ENCODE measurements around the gene CLEC3B.

The CLEC3B gene

GRCh38 chr3:45002139-45002660 lies 23.9 kb upstream of the CLEC3B start:
- no peak for DNase-seq (ENCODE audit: low read depth)
- H3K4me3 ChIP-seq (ENCODE audit: low read length), result no peak overlapping the region
- TF ChIP-seq CTCF (IDR thresholded peaks at IDR 0.05; ENCODE audit: insufficient read depth, low read depth, low read length, missing control alignments), result no peak

DNA sequence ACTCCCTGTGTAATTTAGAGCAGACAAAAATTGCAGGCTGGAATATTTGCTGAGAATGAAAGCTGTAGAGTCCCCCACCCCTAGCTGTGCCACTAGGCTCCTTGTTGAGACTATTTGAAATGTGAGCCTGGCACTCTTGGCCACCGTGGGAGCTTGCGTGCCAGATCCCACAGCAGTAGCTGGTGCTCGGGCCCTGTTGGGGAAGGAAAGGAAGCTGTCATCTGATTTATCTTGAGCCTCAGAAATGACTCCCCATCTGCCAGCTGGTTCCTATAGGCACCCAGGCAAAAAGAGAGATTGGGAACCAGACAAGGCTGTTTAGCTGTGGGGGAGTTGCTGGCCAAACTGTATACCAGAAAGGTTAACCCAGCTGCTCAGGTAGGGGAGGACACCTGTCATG lies 23.4 kb upstream of the CLEC3B start:
- no peak for DNase-seq (ENCODE audit: low read depth)
- no peak overlapping the region for H3K4me3 ChIP-seq (ENCODE audit: low read length)
- no peak for TF ChIP-seq CTCF (IDR thresholded peaks at IDR 0.05; ENCODE audit: insufficient read depth, low read depth, low read length, missing control alignments)

- TF ChIP-seq CTCF (IDR thresholded peaks at IDR 0.05; ENCODE audit: insufficient read depth, low read depth, low read length, missing control alignments), result no peak
- no peak for DNase-seq (ENCODE audit: low read depth)
- no peak overlapping the region for H3K4me3 ChIP-seq (ENCODE audit: low read length)
Measured at GRCh38 chr3:45003406-45003805, 22.7 kb upstream of the CLEC3B start.

DNA sequence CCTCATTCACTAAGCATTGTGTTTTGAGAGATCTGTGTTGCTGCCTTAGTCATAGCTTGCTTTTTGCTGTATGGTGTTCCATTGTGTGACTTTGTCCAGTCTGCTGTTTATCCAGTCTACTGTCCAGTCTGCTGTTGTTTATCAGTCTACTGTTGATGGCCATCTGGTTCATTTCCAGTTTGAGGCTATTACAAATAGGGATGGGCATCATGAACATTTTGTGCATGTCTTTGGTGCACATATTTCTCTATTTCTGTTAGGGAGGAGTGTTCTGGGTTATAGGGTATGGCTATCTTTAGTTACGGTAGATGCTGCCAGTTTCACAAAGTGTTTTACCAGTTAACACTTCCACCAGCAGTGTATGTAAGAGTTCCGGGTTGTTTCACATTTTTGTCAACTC lies 22.2 kb upstream of the CLEC3B start:
- no peak for DNase-seq (ENCODE audit: low read depth)
- no peak overlapping the region for H3K4me3 ChIP-seq (ENCODE audit: low read length)
- TF ChIP-seq CTCF (IDR thresholded peaks at IDR 0.05; ENCODE audit: insufficient read depth, low read depth, low read length, missing control alignments), result no peak

- H3K4me3 ChIP-seq (ENCODE audit: low read length), result no peak overlapping the region
- TF ChIP-seq CTCF (IDR thresholded peaks at IDR 0.05; ENCODE audit: insufficient read depth, low read depth, low read length, missing control alignments), result no peak
- no peak for DNase-seq (ENCODE audit: low read depth)
Measured at GRCh38 chr3:45007091-45007490, 19.0 kb upstream of the CLEC3B start.

GRCh38 chr3:45008117-45008516 lies 18.0 kb upstream of the CLEC3B start:
- peak; percentile 88 for DNase-seq (ENCODE audit: low read depth)
- no peak for TF ChIP-seq CTCF (IDR thresholded peaks at IDR 0.05; ENCODE audit: insufficient read depth, low read depth, low read length, missing control alignments)
- no peak overlapping the region for H3K4me3 ChIP-seq (ENCODE audit: low read length)

DNA sequence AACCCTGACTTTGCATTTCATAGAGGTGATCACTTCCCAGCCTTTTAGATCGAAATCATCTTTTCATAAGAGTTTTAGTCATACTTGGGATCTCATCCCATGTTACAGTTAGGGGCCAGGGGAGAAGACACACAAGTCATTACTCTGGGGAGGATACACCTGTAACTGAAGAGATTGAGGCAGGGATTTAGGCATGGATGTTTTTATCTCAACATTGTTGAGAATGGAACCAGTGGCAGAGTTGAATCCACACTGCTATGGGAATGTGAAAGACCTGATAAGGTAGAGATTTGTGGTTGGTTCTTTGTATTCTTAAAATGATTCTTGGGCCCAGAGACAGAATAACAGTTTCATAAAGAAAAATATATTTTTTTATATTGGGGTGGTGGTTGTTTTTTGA lies 16.2 kb upstream of the CLEC3B start:
- no peak for TF ChIP-seq CTCF (IDR thresholded peaks at IDR 0.05; ENCODE audit: insufficient read depth, low read depth, low read length, missing control alignments)
- no peak overlapping the region for H3K4me3 ChIP-seq (ENCODE audit: low read length)
- DNase-seq (ENCODE audit: low read depth), result no peak
